ENCODE measurements around the gene IQSEC3.

GRCh38 chr12:87856-88255 is 21.3 kb downstream of the IQSEC3 start:
- TF ChIP-seq, protein P1, sequence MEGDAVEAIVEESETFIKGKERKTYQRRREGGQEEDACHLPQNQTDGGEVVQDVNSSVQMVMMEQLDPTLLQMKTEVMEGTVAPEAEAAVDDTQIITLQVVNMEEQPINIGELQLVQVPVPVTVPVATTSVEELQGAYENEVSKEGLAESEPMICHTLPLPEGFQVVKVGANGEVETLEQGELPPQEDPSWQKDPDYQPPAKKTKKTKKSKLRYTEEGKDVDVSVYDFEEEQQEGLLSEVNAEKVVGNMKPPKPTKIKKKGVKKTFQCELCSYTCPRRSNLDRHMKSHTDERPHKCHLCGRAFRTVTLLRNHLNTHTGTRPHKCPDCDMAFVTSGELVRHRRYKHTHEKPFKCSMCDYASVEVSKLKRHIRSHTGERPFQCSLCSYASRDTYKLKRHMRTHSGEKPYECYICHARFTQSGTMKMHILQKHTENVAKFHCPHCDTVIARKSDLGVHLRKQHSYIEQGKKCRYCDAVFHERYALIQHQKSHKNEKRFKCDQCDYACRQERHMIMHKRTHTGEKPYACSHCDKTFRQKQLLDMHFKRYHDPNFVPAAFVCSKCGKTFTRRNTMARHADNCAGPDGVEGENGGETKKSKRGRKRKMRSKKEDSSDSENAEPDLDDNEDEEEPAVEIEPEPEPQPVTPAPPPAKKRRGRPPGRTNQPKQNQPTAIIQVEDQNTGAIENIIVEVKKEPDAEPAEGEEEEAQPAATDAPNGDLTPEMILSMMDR (IDR thresholded peaks at IDR 0.05) = no peak
- no peak for TF ChIP-seq POLR2A (IDR thresholded peaks at IDR 0.05)

Data from body of pancreas (tissue), 4 donors.